IPS DF 6.9 (cell line): ENCODE measurements around the gene EMC9.

Experiments
- DNase-seq: peaks from one replicate; pipeline ENCODE4 v3.0.0-alpha.2; 2013; ENCODE audit warnings: low read depth, low spot score
- H3K27ac ChIP-seq: one replicate; pipeline ENCODE4 v1.5.1; 2013; ENCODE audit warnings: low read length, control low read depth
- H3K27me3 ChIP-seq: 2 replicates; pipeline ENCODE4 v1.6.1; 2013; ENCODE audit warnings: mild to moderate bottlenecking, low read length; ENCODE audit not compliant: control insufficient read depth, insufficient read depth
- H3K36me3 ChIP-seq: 2 replicates; pipeline ENCODE4 v1.6.1; 2013; ENCODE audit warnings: low read length; ENCODE audit not compliant: control insufficient read depth, insufficient read depth
- H3K4me1 ChIP-seq: 2 replicates; pipeline ENCODE4 v1.6.1; 2013; ENCODE audit warnings: low read length; ENCODE audit not compliant: control insufficient read depth, insufficient read depth
- H3K4me3 ChIP-seq: 2 replicates; pipeline ENCODE4 v1.5.1; 2013; ENCODE audit warnings: mild to moderate bottlenecking, low read length
- H3K9me3 ChIP-seq: 2 replicates; pipeline ENCODE4 v1.6.1; 2013; ENCODE audit warnings: low read length, inconsistent platforms; ENCODE audit not compliant: control insufficient read depth, insufficient read depth
- WGBS: extraction: QIAGEN DNeasy Blood & Tissue Kit; methylation state at CpG from one replicate; pipeline ENCODE4 v1.1.7; 2013; ENCODE audit warnings: mixed read lengths, missing lambda C conversion rate; ENCODE audit not compliant: insufficient read length, insufficient coverage; 5-methylcytosine and 5-hydroxymethylcytosine counted together

EMC9 gene

DNA sequence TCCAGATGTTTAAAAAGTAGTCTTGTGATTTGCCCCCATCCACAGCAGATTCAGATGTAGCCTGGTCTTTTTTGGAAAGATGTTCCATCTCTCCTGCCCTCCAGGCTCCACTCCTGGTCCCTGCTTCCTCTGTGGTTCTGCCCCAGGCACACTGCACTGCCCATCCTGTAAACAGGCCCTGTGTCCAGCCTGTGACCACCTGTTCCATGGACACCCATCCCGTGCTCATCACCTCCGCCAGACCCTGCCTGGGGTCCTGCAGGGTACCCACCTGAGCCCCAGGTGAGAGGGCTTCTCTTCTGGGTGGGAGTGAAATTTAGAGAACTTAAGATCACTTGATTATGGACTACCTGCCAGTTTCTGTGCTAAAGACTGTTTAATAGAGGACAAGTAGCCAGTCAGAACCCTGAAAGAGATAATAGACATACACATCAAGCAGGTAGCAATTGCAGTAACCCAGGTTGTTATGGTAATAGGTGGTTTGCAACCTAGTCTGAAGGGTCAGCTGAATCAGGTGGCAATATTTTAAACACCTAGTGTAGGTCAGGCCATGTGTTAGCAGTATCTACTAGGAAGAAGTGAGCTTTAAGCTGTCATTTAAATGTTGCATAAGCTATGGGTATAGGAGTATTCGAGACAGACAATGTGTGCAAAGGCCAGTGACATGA, 8.0 kb upstream of the EMC9 start:
- peaks cover 1% of the 10 kb centered on the region; the same call in 1 of the 2 replicates for H3K4me1 ChIP-seq
- no peaks in the 10 kb centered on the region for H3K27me3 ChIP-seq
- WGBS: no CpG with 5 or more reads among the region's 3 CpGs
- no peaks in the 10 kb centered on the region for H3K9me3 ChIP-seq
- H3K36me3 ChIP-seq: peaks cover 26% of the 10 kb centered on the region
- H3K27ac ChIP-seq: no peak overlapping the region
- H3K4me3 ChIP-seq: no peak overlapping the region
- no peak for DNase-seq

DNA sequence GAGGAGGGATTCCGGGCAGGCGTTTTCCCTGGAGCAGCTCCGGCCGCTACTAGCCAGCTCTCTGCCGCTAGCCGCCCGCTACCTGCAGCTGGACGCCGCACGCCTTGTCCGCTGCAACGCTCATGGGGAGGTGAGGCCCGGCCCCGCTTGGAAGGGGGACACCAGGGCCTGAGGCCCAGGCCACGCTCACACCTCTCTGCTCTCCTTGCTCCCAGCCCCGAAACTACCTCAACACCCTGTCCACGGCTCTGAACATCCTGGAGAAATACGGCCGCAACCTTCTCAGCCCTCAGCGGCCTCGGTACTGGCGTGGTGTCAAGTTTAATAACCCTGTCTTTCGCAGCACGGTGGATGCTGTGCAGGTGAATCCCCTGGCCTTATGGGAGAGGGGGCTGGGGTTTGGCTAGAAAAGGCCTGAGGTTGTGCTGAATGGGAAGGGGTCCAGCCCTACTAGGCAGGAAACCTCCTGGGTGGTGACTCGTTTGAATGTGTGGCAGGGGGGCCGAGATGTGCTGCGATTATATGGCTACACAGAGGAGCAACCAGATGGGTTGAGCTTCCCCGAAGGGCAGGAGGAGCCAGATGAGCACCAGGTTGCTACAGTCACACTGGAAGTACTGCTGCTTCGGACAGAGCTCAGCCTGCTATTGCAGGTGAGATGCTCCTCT, 6.5 kb upstream of the EMC9 start:
- Histone ChIP-seq H3K4me3 (peak overlapping the region; percentile 90), H3K27ac (no peak overlapping the region), H3K4me1 (peaks cover 1% of the 10 kb centered on the region; the same call in 1 of the 2 replicates), H3K27me3 (no peaks in the 10 kb centered on the region), H3K9me3 (no peaks in the 10 kb centered on the region), H3K36me3 (peaks cover 26% of the 10 kb centered on the region)
- DNase-seq: no peak
- WGBS: no CpG with 5 or more reads among the region's 29 CpGs

DNA sequence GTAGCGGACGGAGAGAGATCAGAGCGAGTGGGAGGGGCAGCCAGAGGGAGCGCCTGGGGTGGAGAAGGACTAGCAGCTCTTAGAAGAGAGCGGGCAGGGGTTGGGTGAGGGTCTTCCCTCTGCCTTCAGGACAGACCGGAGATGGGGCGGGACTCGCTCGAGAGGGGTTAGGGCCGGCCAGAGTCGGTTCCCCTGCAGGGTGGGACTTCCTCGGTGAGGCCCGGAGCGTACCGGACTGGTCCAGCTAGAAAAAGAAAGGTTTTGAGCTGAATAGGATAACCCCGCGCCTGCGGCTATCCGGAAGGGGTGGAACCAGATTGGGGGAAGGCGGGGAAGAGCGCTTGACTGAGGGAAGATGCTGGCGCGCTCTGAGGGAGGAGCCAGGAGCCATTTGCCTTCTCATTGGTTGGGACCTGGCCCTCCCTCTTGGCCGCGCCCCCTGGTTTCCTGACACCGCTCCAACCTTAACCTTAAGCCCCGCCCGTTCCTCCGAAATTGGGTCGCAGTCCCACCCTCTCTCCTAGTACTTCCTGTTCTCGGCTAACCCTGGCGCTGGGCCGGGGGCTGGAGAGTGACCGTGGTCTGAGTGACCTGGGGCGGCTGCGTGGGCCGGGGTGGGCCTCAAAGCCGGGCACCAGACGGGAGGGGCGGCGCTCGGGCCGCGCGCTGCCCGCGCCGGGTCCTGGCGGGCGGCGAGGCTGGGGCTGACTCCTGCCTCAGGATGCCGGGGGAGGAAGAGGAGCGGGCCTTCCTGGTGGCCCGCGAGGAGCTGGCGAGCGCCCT, 5.8 kb upstream of the EMC9 start, which contains the start of gene RNF31:
Gene RNF31 (plus strand): TSS at position 521 of the 783 bp plus-strand sequence. CDS start 201 bp downstream, at position 722.
- Histone ChIP-seq H3K27me3 (no peaks in the 10 kb centered on the region), H3K4me1 (peaks cover 1% of the 10 kb centered on the region; the same call in 1 of the 2 replicates), H3K27ac (no peak within 1 kb of the TSS), H3K4me3 (peak within 1 kb of the TSS; percentile 90), H3K9me3 (no peaks in the 10 kb centered on the region), H3K36me3 (peaks cover 26% of the 10 kb centered on the region)
- no CpG with 5 or more reads among the region's 57 CpGs for WGBS
- DNase-seq: peak; percentile 92

DNA sequence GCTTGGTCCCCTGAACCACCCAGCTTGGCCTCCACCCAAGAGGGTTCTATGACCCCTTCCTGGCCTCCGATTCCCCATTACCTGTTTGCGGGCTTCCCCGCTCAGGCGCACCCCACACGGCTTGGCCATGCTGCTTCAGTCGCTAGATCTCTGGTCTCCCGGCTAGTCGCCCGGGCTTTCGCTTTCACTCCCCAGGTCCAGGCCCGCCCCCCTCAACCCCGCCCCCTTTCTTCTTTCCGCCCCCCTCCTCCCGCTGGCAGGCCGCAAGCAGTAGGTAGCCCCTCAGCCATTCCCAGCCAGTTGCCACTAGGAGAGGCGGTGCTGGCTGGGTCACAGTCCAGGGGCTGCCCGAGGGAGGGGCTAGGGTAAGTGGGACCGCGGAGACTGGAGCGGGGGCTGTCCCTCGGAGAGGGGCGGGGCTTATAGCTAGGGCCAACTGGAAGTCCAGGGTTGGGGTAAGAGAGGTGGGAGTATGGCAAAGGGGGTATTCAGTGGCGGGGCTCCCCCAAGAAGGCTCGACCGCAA, 5.1 kb upstream of the EMC9 start, which contains the start of gene PSME2:
Gene PSME2 (minus strand): TSS at position 158 of the 525 bp plus-strand sequence. CDS start 29 bp downstream, at position 129.
- H3K27ac ChIP-seq: no peak within 1 kb of the TSS
- no peaks in the 10 kb centered on the region for H3K9me3 ChIP-seq
- H3K4me1 ChIP-seq: peaks cover 1% of the 10 kb centered on the region; the same call in 1 of the 2 replicates
- no CpG with 5 or more reads among the region's 25 CpGs for WGBS
- peaks cover 22% of the 10 kb centered on the region for H3K36me3 ChIP-seq
- H3K4me3 ChIP-seq: peak within 1 kb of the TSS; percentile 90
- no peaks in the 10 kb centered on the region for H3K27me3 ChIP-seq
- DNase-seq: peak; percentile 91

DNA sequence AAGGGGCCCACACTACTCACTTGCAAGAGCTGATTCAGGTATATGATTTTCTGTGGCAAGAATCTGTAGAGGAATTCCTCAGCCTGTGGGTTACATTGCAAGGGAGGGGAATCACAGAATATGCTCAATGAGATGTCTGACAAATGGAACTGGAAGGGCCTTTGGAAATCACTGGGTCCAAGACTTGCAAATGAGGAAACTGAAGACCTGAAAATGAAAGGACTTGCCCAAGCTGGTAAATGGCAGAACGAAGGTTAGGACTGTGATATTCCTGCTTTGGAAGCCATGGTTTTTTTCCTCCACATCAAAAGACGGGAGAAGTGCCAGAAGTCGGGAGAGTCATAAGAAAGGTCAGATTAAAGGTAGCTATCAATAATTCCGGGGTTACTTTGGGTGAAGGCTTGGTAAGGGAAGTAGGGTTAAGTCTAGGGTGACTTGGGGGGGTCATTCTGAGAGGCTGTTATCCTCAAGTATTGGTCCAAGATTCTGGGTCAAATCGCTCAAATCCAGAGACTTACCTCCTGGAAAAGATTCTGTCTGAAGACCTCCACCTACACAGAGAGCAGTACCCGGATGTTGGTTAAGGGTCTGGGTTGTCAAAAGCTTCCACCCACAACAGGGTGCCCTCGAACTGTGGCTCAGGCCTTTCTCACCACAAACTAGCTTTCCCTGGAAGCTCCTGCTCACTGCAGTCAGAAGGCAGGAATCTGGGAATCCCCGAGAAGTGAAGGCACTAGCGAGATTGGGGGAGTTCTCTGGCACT, 4.5 kb upstream of the EMC9 start:
- H3K4me1 ChIP-seq: peaks cover 1% of the 10 kb centered on the region; the same call in 1 of the 2 replicates
- peaks cover 16% of the 10 kb centered on the region for H3K36me3 ChIP-seq
- H3K27ac ChIP-seq: no peak overlapping the region
- DNase-seq: no peak
- H3K27me3 ChIP-seq: no peaks in the 10 kb centered on the region
- H3K9me3 ChIP-seq: no peaks in the 10 kb centered on the region
- no CpG with 5 or more reads among the region's 9 CpGs for WGBS
- H3K4me3 ChIP-seq: peak overlapping the region; percentile 62

DNA sequence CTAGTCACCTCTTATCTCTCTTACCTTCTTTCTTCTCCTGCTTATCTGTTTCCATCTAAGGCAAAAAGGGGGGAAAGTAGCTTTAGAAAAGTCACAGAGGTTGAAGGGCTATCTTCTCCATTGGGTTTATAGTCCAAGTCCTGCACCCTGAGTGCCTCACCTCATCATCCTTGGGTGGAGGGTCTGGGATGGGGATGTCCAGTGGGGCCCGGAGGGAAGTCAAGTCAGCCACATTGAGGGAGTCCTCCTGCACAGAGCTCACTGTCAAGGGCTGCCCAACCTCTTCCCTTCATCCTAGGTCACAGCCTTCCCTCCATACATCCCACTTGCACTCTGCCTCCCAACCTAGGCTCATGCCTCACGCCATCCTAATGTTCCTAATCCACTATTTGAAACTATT, 3.8 kb upstream of the EMC9 start:
- DNase-seq: no peak
- Histone ChIP-seq H3K4me1 (peaks cover 1% of the 10 kb centered on the region; the same call in 1 of the 2 replicates), H3K27me3 (no peaks in the 10 kb centered on the region), H3K4me3 (no peak overlapping the region), H3K36me3 (peaks cover 10% of the 10 kb centered on the region), H3K9me3 (no peaks in the 10 kb centered on the region), H3K27ac (no peak overlapping the region)
- WGBS: no CpG with 5 or more reads among the region's 2 CpGs

DNA sequence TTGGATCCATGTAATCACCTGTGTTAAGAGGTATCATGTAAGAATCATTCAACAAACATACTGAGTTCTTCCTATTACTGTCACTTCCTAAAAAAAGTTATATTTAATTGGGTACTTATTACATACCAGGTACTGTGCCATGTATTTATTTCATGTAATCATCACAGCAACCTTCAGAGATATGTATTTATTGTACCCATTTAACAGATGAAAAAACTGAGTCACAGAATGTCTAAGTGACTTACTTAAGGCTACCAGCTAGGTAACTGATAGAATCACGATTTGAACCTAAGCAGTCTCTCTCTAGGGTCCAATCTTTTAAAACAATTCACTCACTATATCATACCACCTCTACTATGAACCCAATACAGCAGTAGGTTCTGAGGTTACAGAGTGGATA, 3.1 kb upstream of the EMC9 start:
- Histone ChIP-seq H3K9me3 (no peaks in the 10 kb centered on the region), H3K4me1 (peaks cover 1% of the 10 kb centered on the region; the same call in 1 of the 2 replicates), H3K27ac (no peak overlapping the region), H3K36me3 (peaks cover 3% of the 10 kb centered on the region), H3K4me3 (no peak overlapping the region), H3K27me3 (no peaks in the 10 kb centered on the region)
- DNase-seq: no peak
- no CpG with 5 or more reads among the region's 1 CpG for WGBS

DNA sequence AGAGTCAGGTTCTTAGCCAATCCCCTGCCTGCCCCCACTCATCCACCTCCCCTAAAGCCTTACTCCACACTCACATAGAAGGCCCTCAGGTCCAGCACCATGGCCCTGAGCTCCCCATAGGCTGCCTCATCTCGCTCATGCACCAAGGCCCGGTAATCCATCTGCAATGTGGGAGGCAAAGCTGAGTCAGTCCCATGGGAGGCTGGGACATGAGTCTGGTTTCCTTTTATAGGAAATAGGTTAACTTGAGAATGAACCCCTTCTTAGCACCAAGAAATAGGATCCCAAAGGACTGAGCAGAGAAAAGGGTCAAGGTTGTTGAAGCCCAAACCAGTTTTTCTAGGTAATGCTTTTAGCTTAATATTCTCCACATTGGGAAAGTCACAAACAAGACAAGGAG, 2.1 kb upstream of the EMC9 start:
- H3K27ac ChIP-seq: no peak overlapping the region
- H3K27me3 ChIP-seq: no peaks in the 10 kb centered on the region
- no peak overlapping the region for H3K4me3 ChIP-seq
- H3K9me3 ChIP-seq: no peaks in the 10 kb centered on the region
- WGBS: no CpG with 5 or more reads among the region's 2 CpGs
- peaks cover under 1% of the 10 kb centered on the region for H3K36me3 ChIP-seq
- H3K4me1 ChIP-seq: no peaks in the 10 kb centered on the region
- no peak for DNase-seq

DNA sequence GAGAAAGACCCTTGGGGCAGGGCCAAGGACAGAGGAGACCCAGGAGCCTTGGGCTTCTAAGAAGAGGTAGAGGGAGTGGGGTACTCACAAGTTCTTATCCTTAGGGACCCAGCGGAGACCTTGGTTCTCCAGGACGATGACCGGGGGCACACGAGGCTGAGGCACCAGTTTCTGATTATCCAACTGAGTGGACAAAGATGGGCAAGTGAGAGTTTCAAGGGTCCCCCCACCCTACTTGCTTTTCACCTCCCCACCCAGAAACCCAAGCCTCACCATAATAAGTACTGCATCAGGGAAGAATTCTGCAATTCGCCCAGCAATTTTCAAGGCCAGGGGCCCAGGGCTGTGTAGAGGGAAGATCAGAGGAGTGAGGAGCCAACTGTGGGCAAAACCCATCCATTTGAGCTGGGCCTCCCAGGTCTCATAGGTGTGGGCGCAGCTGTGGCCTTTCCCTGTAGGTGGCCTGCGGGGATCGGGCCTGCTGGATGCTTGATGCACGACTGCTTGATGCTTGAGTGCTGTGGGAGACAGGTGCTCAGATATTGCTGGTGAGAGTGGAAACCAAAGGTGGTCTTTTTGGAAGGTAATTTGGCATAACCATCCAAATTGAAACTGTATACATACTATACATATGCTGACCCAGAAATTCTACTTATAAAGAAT, 2.0 kb downstream of the EMC9 start:
- Histone ChIP-seq H3K9me3 (no peaks in the 10 kb centered on the region), H3K4me1 (peaks cover 5% of the 10 kb centered on the region), H3K4me3 (no peak overlapping the region), H3K36me3 (peaks cover 3% of the 10 kb centered on the region), H3K27ac (no peak overlapping the region), H3K27me3 (no peaks in the 10 kb centered on the region)
- no peak for DNase-seq
- WGBS: no CpG with 5 or more reads among the region's 9 CpGs
